GM12878 (cell line): ENCODE measurements around the gene NFE2L2. TPM values are rescaled to one million over a fixed set of nuclear protein-coding genes. Genes with fewer than 3 reads are reported as not detected.

Experiments
- ATAC-seq: fragments of 200-7000 bp; cut with Tn5 transposase; 3 replicates; pipeline ENCODE4 v1.9.1; 2020; ENCODE audit warnings: mild to moderate bottlenecking, moderate library complexity
- BruUV-seq: library from RNA; stranded (reverse); fragments of 400-500 nt; replicated peaks from 2 replicates; lab custom pipeline; 2021; lab: Mats Ljungman, UMichigan
- CTCF ChIA-PET: fragments of 300-600 bp; sonication (Branson Sonifier 250); formaldehyde crosslinking; extraction: SDS; loops from one replicate; lab custom pipeline; 2021; ENCODE audit warnings: inconsistent platforms; lab: Yijun Ruan, JAX
- POLR2A ChIA-PET: fragments of 350-600 bp; formaldehyde crosslinking; extraction: SDS; loops from one replicate; lab custom pipeline; 2021; ENCODE audit warnings: inconsistent platforms; lab: Charles Lee
- RAD21 ChIA-PET: fragments of 300-600 bp; sonication (Branson Sonifier 250); formaldehyde crosslinking; loops from one replicate; lab custom pipeline; 2023; ENCODE audit warnings: antibody characterized with exemption; ENCODE audit not compliant: unreplicated experiment; lab: Charles Lee
- SMC1A ChIA-PET: fragments of 300-600 bp; sonication (Branson Sonifier 250); formaldehyde crosslinking; loops from one replicate; lab custom pipeline; 2023; ENCODE audit not compliant: unreplicated experiment, uncharacterized antibody; lab: Charles Lee
- DNase-seq: peaks from one replicate; pipeline ENCODE4 v3.0.0-alpha.2; 2011; ENCODE audit warnings: low read depth, low spot score
- FAIRE-seq: peaks from 3 replicates; lab custom pipeline; 2011; peaks lifted over from hg19 to GRCh38; lab: Jason Lieb, UNC
- H2AFZ ChIP-seq: 2 replicates; pipeline ENCODE4 v1.6.0; 2011; ENCODE audit warnings: low read depth, low read length, control low read depth; ENCODE audit not compliant: control insufficient read depth
- H3K27ac ChIP-seq: 2 replicates; pipeline ENCODE4 v1.5.1; 2011; ENCODE audit warnings: control low read depth; ENCODE audit not compliant: control insufficient read depth, insufficient read depth
- H3K27me3 ChIP-seq, 2 experiments: replicated peaks in 1 of 2; 2 replicates each; pipeline versions ENCODE4 v1.6.0 to v1.6.1; 2011; ENCODE audit warnings: low read length in 1 of 2; ENCODE audit not compliant: control insufficient read depth in 2 of 2, insufficient read depth in 2 of 2
- H3K36me3 ChIP-seq, 2 experiments: 2 replicates each; pipeline ENCODE4 v1.5.1; 2011; ENCODE audit warnings: low read length in 1 of 2; ENCODE audit not compliant: control insufficient read depth in 2 of 2, insufficient read depth in 2 of 2
- H3K4me1 ChIP-seq: 2 replicates; pipeline ENCODE4 v1.6.1; 2011; ENCODE audit warnings: mild to moderate bottlenecking, low read length, moderate library complexity, mixed read lengths; ENCODE audit not compliant: control insufficient read depth, insufficient read depth
- H3K4me2 ChIP-seq: 2 replicates; pipeline ENCODE4 v1.6.0; 2011; ENCODE audit warnings: control low read depth; ENCODE audit not compliant: control insufficient read depth, insufficient read depth
- H3K4me3 ChIP-seq: fragments of 200-600 bp; sonication (generic); 2 replicates; pipeline ENCODE4 v1.5.1; 2016
- H3K79me2 ChIP-seq: 2 replicates; pipeline ENCODE4 v1.6.0; 2011; ENCODE audit warnings: low read length; ENCODE audit not compliant: control insufficient read depth, insufficient read depth
- H3K9ac ChIP-seq: 2 replicates; pipeline ENCODE4 v1.8.0; 2011; ENCODE audit warnings: low read length, control low read depth, mixed read lengths; ENCODE audit not compliant: control insufficient read depth, insufficient read depth
- H3K9me3 ChIP-seq: replicated peaks from 3 replicates; pipeline ENCODE4 v1.5.1; 2011; ENCODE audit warnings: mild to moderate bottlenecking, low read length; ENCODE audit not compliant: control insufficient read depth, insufficient read depth
- H4K20me1 ChIP-seq: 2 replicates; pipeline ENCODE4 v1.6.0; 2011; ENCODE audit not compliant: control insufficient read depth, insufficient read depth
- EED ChIP-seq: sonication (generic); IDR thresholded peaks from 2 replicates; pipeline ENCODE4 v1.6.1; 2016; ENCODE audit warnings: antibody characterized with exemption, low read depth
- FOXK2 ChIP-seq: fragments of 450-650 bp; IDR thresholded peaks from 2 replicates; pipeline ENCODE4 v1.6.1; 2017; ENCODE audit warnings: mild to moderate bottlenecking, moderate library complexity
- IKZF2 ChIP-seq, 2 experiments: fragments of 450-650 bp; IDR thresholded peaks; 2 replicates each; pipeline ENCODE4 v1.6.1; 2017; ENCODE audit warnings: mild to moderate bottlenecking in 2 of 2, moderate library complexity in 2 of 2
- LARP7 ChIP-seq: fragments of 450-650 bp; IDR thresholded peaks from 2 replicates; pipeline ENCODE4 v1.6.1; 2017; ENCODE audit warnings: mild to moderate bottlenecking
- RBBP5 ChIP-seq: fragments of 200-600 bp; sonication (generic); conservative IDR thresholded peaks from 2 replicates; pipeline ENCODE4 v1.6.1; 2016
- SMC3 ChIP-seq: IDR thresholded peaks from 2 replicates; pipeline ENCODE4 v1.6.1; 2011; ENCODE audit warnings: low read length, improper control_type of control experiment, borderline replicate concordance
- ZNF207 ChIP-seq: fragments of 450-650 bp; IDR thresholded peaks from 2 replicates; pipeline ENCODE4 v1.6.1; 2014; ENCODE audit warnings: antibody characterized with exemption, mild to moderate bottlenecking, borderline replicate concordance
- ZNF274 ChIP-seq: IDR thresholded peaks from one replicate; pipeline ENCODE4 v1.8.0; 2011; ENCODE audit not compliant: insufficient read length, insufficient read depth
- WGBS: methylation state at CpG from one replicate; pipeline ENCODE4 v1.1.6; 2016; ENCODE audit warnings: low lambda C conversion rate; ENCODE audit not compliant: insufficient replicate concordance, insufficient coverage; ENCODE audit errors: missing lambda C conversion rate; 5-methylcytosine and 5-hydroxymethylcytosine counted together
- in situ Hi-C: fragments of 300-500 bp; cut with MboI; formaldehyde crosslinking; loops from 9 replicates; pipeline ENCODE4 v1.14.3; 2018; ENCODE audit warnings: mixed read lengths
- intact Hi-C: fragments of 100-400 bp; cut with micrococcal nuclease; formaldehyde crosslinking; loops from one replicate; pipeline ENCODE4 v1.14.2; 2022; ENCODE audit not compliant: unreplicated experiment
- polyA plus RNA-seq, 11 experiments: library from polyadenylated mRNA; depleted of rRNA in 4 of 11; unstranded in 6 of 11; stranded (reverse) in 5 of 11; fragments of >200 nt; fragmentation: Nextera tagmentation in 4 of 11; fragmentation: Illumina TruSeq in 1 of 11; extraction: Ambion mirVana in 4 of 11; extraction: Trizol in 1 of 11; gene quantifications; 1 replicate in 1 of 11; 2 replicates in 10 of 11; pipeline versions ENCODE4 v1.2.1 to v1.2.3, GENCODE V29; 2011 to 2016; ENCODE audit warnings: inconsistent platforms in 2 of 11, missing spikeins in 2 of 11, low read depth in 1 of 11
- total RNA-seq, 4 experiments: library from RNA; depleted of rRNA in 3 of 4; stranded (reverse); fragments of >200 nt in 3 of 4; fragmentation: Illumina TruSeq in 1 of 4; extraction: Trizol in 1 of 4; gene quantifications; 2 replicates each; pipeline versions ENCODE4 v1.2.1 to v1.2.3, GENCODE V29; 2013 to 2021
- TF ChIP-seq, protein P1 (sequence below): fragments of 450-650 bp; IDR thresholded peaks from 2 replicates; pipeline ENCODE4 v1.6.1; 2014; ENCODE audit warnings: mild to moderate bottlenecking
- TF ChIP-seq, protein P2 (sequence below): fragments of 450-650 bp; IDR thresholded peaks from 2 replicates; pipeline ENCODE4 v1.6.1; 2016; ENCODE audit warnings: mild to moderate bottlenecking
- TF ChIP-seq, protein P3 (sequence below): IDR thresholded peaks from 2 replicates; pipeline ENCODE4 v1.6.1; 2012; ENCODE audit warnings: improper control_type of control experiment, low read depth, low read length; ENCODE audit not compliant: insufficient replicate concordance
- TF ChIP-seq, protein P4 (sequence below): IDR thresholded peaks from 2 replicates; pipeline ENCODE4 v1.6.1; 2012; ENCODE audit warnings: mild to moderate bottlenecking, low read depth, low read length

Gene NFE2L2
- total and polyA plus RNA-seq, 10 of the 15 experiments (the other 5 are each of a cell fraction or from before 2014, with no cell fraction given), result 18.4 to 69.8 (median 37.1) TPM

DNA sequence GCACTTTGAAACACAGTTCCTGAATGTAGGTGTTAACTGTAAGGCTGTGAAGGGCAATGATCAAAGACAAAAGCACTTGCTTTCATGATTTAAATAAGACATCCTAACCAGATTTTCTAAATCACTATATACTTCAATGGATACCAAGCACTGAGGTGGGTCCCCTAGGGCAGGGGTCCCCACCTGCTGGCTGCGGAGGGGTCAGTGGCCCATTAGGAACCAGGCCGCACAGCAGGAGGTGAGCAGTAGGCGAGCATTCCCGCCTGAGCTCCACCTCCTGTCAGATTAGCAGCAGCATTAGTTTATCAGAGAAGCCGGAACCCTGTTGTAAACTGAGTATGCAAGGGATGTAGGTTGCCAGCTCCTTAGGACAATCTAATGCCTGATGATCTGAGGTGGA is 7.1 kb downstream of the NFE2L2 start (continued):
- TF ChIP-seq ZNF207 (no peak), SMC3 (no peak)

DNA sequence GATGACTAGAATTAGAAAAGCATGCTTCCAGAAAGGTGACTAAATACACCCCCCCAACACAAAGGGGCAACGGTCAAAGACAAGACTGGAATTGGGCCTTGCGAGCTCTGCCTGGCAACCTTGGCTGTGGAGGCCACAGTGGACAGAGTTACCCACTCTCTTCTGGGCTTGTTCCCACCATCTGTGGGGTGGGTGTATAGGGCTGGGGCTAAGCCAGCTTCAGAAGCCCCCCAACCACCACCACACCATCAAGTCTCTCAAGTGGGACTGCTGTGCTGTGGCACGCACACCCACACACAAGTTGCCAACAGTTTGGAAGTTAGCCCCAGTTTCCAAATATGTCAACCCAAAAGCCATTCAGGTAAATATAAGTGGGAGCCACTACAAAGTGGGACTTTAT is 7.8 kb downstream of the NFE2L2 start:
- no peak overlapping the region for H3K27ac ChIP-seq
- DNase-seq (no peak), ATAC-seq (peak; percentile 15; the same call in 2 of the 3 replicates), FAIRE-seq (no peak)
- POLR2A ChIA-PET, result interaction anchor here (0.6 to 1.1 kb wide), 3 partner anchors 25 to 137 kb away, joined by 4 to 5 read pairs (median 4); no protein-coding TSS in a partner anchor
- RAD21 ChIA-PET, result no interaction called here
- BruUV-seq, result no TSS peak
- H3K27me3 ChIP-seq, result no peaks in the 10 kb centered on the region
- peaks cover 6% of the 10 kb centered on the region; the same call in 2 of the 3 replicates for H3K9me3 ChIP-seq
- in situ Hi-C loops, result no loop called here
- peaks cover 97% of the 10 kb centered on the region for H3K79me2 ChIP-seq
- H3K36me3 ChIP-seq, result peaks cover 0 to 11% of the 10 kb centered on the region in 2 experiments; a peak in 3 of 4 replicates
- no peak overlapping the region for H3K9ac ChIP-seq
- peak overlapping the region; percentile 28; the same call in 1 of the 2 replicates for H3K4me2 ChIP-seq
- CTCF ChIA-PET, result interaction anchor here (1.1 to 3.1 kb wide), 2 partner anchors 9 to 29 kb away, joined by 3 to 12 read pairs; partner anchors contain the start of gene NFE2L2
- no peaks in the 10 kb centered on the region for H3K4me1 ChIP-seq
- H2AFZ ChIP-seq, result no peak overlapping the region
- WGBS, result 54% methylated on average over 3 of the region's 3 CpGs
- peaks cover 3% of the 10 kb centered on the region; the same call in 1 of the 2 replicates for H4K20me1 ChIP-seq
- intact Hi-C loops, result no loop called here
- H3K4me3 ChIP-seq, result no peak overlapping the region
- SMC1A ChIA-PET, result interaction anchor here (1.0 to 2.3 kb wide), 3 partner anchors 17 to 93 kb away, joined by 3 to 9 read pairs (median 3); no protein-coding TSS in a partner anchor
- TF ChIP-seq, protein P1, sequence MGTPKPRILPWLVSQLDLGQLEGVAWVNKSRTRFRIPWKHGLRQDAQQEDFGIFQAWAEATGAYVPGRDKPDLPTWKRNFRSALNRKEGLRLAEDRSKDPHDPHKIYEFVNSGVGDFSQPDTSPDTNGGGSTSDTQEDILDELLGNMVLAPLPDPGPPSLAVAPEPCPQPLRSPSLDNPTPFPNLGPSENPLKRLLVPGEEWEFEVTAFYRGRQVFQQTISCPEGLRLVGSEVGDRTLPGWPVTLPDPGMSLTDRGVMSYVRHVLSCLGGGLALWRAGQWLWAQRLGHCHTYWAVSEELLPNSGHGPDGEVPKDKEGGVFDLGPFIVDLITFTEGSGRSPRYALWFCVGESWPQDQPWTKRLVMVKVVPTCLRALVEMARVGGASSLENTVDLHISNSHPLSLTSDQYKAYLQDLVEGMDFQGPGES, result no peak
- TF ChIP-seq RBBP5 (no peak), EED (no peak), ZNF274 (no peak), LARP7 (no peak), IKZF2 (IDR thresholded peaks at IDR 0.05) (no peak), FOXK2 (no peak)
- TF ChIP-seq, protein P2, sequence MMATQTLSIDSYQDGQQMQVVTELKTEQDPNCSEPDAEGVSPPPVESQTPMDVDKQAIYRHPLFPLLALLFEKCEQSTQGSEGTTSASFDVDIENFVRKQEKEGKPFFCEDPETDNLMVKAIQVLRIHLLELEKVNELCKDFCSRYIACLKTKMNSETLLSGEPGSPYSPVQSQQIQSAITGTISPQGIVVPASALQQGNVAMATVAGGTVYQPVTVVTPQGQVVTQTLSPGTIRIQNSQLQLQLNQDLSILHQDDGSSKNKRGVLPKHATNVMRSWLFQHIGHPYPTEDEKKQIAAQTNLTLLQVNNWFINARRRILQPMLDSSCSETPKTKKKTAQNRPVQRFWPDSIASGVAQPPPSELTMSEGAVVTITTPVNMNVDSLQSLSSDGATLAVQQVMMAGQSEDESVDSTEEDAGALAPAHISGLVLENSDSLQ, result no peak
- TF ChIP-seq, protein P3, sequence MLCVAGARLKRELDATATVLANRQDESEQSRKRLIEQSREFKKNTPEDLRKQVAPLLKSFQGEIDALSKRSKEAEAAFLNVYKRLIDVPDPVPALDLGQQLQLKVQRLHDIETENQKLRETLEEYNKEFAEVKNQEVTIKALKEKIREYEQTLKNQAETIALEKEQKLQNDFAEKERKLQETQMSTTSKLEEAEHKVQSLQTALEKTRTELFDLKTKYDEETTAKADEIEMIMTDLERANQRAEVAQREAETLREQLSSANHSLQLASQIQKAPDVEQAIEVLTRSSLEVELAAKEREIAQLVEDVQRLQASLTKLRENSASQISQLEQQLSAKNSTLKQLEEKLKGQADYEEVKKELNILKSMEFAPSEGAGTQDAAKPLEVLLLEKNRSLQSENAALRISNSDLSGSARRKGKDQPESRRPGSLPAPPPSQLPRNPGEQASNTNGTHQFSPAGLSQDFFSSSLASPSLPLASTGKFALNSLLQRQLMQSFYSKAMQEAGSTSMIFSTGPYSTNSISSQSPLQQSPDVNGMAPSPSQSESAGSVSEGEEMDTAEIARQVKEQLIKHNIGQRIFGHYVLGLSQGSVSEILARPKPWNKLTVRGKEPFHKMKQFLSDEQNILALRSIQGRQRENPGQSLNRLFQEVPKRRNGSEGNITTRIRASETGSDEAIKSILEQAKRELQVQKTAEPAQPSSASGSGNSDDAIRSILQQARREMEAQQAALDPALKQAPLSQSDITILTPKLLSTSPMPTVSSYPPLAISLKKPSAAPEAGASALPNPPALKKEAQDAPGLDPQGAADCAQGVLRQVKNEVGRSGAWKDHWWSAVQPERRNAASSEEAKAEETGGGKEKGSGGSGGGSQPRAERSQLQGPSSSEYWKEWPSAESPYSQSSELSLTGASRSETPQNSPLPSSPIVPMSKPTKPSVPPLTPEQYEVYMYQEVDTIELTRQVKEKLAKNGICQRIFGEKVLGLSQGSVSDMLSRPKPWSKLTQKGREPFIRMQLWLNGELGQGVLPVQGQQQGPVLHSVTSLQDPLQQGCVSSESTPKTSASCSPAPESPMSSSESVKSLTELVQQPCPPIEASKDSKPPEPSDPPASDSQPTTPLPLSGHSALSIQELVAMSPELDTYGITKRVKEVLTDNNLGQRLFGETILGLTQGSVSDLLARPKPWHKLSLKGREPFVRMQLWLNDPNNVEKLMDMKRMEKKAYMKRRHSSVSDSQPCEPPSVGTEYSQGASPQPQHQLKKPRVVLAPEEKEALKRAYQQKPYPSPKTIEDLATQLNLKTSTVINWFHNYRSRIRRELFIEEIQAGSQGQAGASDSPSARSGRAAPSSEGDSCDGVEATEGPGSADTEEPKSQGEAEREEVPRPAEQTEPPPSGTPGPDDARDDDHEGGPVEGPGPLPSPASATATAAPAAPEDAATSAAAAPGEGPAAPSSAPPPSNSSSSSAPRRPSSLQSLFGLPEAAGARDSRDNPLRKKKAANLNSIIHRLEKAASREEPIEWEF, result no peak
- TF ChIP-seq, protein P4, sequence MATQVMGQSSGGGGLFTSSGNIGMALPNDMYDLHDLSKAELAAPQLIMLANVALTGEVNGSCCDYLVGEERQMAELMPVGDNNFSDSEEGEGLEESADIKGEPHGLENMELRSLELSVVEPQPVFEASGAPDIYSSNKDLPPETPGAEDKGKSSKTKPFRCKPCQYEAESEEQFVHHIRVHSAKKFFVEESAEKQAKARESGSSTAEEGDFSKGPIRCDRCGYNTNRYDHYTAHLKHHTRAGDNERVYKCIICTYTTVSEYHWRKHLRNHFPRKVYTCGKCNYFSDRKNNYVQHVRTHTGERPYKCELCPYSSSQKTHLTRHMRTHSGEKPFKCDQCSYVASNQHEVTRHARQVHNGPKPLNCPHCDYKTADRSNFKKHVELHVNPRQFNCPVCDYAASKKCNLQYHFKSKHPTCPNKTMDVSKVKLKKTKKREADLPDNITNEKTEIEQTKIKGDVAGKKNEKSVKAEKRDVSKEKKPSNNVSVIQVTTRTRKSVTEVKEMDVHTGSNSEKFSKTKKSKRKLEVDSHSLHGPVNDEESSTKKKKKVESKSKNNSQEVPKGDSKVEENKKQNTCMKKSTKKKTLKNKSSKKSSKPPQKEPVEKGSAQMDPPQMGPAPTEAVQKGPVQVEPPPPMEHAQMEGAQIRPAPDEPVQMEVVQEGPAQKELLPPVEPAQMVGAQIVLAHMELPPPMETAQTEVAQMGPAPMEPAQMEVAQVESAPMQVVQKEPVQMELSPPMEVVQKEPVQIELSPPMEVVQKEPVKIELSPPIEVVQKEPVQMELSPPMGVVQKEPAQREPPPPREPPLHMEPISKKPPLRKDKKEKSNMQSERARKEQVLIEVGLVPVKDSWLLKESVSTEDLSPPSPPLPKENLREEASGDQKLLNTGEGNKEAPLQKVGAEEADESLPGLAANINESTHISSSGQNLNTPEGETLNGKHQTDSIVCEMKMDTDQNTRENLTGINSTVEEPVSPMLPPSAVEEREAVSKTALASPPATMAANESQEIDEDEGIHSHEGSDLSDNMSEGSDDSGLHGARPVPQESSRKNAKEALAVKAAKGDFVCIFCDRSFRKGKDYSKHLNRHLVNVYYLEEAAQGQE, result no peak
